HEK293 (cell line): ENCODE measurements around the gene SLC8A1.

Experiments used
- REPIN1 ChIP-seq: fragments of 450-650 bp; formaldehyde crosslinking; IDR thresholded peaks from 2 replicates; pipeline ENCODE4 v1.5.1; 2017; ENCODE audit warnings: missing biosample characterization, missing genetic modification characterization, low read depth
- REST ChIP-seq: fragments of 450-650 bp; formaldehyde crosslinking; IDR thresholded peaks from 2 replicates; pipeline ENCODE4 v1.5.1; 2016; ENCODE audit warnings: missing biosample characterization, missing genetic modification characterization
- ZBTB26 ChIP-seq: fragments of 450-650 bp; formaldehyde crosslinking; optimal IDR thresholded peaks from 2 replicates; pipeline ENCODE3; 2016; ENCODE audit warnings: missing biosample characterization, mild to moderate bottlenecking, missing genetic modification characterization
- ZNF169 ChIP-seq: fragments of 450-650 bp; formaldehyde crosslinking; IDR thresholded peaks from 2 replicates; pipeline ENCODE4 v1.5.1; 2016; ENCODE audit warnings: missing biosample characterization, missing genetic modification characterization
- ZNF274 ChIP-seq, 2 experiments: fragments of 200-500 bp in 1 of 2; fragments of 450-650 bp in 1 of 2; sonication (Bioruptor generic) in 1 of 2; formaldehyde crosslinking in 1 of 2; IDR thresholded peaks; 2 replicates each; pipeline versions ENCODE4 v1.5.1 to v1.6.1; 2014 to 2016; ENCODE audit warnings: borderline replicate concordance in 1 of 2, inconsistent platforms in 1 of 2, low read length in 1 of 2, missing biosample characterization in 1 of 2, missing genetic modification characterization in 1 of 2
- ZNF423 ChIP-seq: fragments of 450-650 bp; formaldehyde crosslinking; IDR thresholded peaks from 2 replicates; pipeline ENCODE4 v1.5.1; 2016; ENCODE audit warnings: missing biosample characterization, missing genetic modification characterization
- ZNF501 ChIP-seq: fragments of 450-650 bp; formaldehyde crosslinking; IDR thresholded peaks from 2 replicates; pipeline ENCODE4 v1.5.1; 2016; ENCODE audit warnings: missing biosample characterization, missing genetic modification characterization
- ZNF555 ChIP-seq: fragments of 450-650 bp; formaldehyde crosslinking; conservative IDR thresholded peaks from 2 replicates; pipeline ENCODE4 v1.5.1; 2017; ENCODE audit warnings: missing biosample characterization, mild to moderate bottlenecking, missing genetic modification characterization, inconsistent platforms
- ZNF792 ChIP-seq: fragments of 450-650 bp; formaldehyde crosslinking; IDR thresholded peaks from 2 replicates; pipeline ENCODE4 v1.5.1; 2016; ENCODE audit warnings: missing biosample characterization, missing genetic modification characterization
- TF ChIP-seq, protein P1 (sequence below): fragments of 450-650 bp; formaldehyde crosslinking; IDR thresholded peaks from 2 replicates; pipeline ENCODE4 v1.5.1; 2016; ENCODE audit warnings: missing biosample characterization, missing genetic modification characterization
- TF ChIP-seq, protein P2 (sequence below): fragments of 450-650 bp; formaldehyde crosslinking; IDR thresholded peaks from 2 replicates; pipeline ENCODE4 v1.5.1; 2016; ENCODE audit warnings: missing biosample characterization, missing genetic modification characterization

DNA sequence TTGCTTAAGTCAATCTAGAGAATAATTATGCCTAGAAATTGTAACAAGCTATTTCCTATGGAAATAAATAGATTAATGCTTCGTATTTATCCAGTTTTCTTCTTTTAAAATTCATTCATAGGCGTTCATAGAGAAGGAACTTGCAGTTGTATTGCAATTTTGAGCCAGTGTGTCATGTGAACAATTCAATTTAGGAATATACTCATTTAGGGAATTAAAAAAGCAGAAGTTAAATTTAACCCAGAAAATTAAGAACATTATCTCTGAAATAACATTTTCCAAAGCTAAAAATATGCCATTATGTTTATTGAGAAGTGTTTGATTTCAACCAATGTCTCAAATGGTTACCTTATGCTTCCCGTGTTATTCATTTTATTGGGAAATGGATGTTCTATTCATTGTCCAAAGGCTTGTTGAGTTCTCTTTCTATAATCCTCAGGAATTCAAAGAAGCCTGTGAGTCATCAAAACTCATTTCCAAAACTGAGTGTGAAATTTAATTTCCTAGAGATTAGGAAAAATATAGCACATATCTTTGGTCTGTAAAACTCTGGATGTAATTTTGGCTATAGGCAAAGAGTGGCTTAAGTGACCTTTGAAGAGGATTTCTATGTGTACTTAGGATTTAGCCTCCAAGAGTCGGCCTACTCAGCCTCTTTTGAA lies 99.7 kb downstream of the SLC8A1 start:
- TF ChIP-seq ZNF274 (IDR thresholded peaks at IDR 0.05; ENCODE audit: low read length) (no peak), ZNF274 (tag by site-specific recombination; IDR thresholded peaks at IDR 0.05; ENCODE audit: borderline replicate concordance) (no peak), REPIN1 (tag by site-specific recombination) (no peak), REST (tag by site-specific recombination) (no peak), ZBTB26 (tag by site-specific recombination) (no peak), ZNF423 (tag by site-specific recombination) (no peak), ZNF169 (no peak), ZNF555 (tag by site-specific recombination) (no peak), ZNF501 (tag by site-specific recombination) (no peak), ZNF792 (tag by site-specific recombination) (no peak)
- TF ChIP-seq, protein P1, sequence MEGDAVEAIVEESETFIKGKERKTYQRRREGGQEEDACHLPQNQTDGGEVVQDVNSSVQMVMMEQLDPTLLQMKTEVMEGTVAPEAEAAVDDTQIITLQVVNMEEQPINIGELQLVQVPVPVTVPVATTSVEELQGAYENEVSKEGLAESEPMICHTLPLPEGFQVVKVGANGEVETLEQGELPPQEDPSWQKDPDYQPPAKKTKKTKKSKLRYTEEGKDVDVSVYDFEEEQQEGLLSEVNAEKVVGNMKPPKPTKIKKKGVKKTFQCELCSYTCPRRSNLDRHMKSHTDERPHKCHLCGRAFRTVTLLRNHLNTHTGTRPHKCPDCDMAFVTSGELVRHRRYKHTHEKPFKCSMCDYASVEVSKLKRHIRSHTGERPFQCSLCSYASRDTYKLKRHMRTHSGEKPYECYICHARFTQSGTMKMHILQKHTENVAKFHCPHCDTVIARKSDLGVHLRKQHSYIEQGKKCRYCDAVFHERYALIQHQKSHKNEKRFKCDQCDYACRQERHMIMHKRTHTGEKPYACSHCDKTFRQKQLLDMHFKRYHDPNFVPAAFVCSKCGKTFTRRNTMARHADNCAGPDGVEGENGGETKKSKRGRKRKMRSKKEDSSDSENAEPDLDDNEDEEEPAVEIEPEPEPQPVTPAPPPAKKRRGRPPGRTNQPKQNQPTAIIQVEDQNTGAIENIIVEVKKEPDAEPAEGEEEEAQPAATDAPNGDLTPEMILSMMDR (tag by site-specific recombination), result no peak
- TF ChIP-seq, protein P2, sequence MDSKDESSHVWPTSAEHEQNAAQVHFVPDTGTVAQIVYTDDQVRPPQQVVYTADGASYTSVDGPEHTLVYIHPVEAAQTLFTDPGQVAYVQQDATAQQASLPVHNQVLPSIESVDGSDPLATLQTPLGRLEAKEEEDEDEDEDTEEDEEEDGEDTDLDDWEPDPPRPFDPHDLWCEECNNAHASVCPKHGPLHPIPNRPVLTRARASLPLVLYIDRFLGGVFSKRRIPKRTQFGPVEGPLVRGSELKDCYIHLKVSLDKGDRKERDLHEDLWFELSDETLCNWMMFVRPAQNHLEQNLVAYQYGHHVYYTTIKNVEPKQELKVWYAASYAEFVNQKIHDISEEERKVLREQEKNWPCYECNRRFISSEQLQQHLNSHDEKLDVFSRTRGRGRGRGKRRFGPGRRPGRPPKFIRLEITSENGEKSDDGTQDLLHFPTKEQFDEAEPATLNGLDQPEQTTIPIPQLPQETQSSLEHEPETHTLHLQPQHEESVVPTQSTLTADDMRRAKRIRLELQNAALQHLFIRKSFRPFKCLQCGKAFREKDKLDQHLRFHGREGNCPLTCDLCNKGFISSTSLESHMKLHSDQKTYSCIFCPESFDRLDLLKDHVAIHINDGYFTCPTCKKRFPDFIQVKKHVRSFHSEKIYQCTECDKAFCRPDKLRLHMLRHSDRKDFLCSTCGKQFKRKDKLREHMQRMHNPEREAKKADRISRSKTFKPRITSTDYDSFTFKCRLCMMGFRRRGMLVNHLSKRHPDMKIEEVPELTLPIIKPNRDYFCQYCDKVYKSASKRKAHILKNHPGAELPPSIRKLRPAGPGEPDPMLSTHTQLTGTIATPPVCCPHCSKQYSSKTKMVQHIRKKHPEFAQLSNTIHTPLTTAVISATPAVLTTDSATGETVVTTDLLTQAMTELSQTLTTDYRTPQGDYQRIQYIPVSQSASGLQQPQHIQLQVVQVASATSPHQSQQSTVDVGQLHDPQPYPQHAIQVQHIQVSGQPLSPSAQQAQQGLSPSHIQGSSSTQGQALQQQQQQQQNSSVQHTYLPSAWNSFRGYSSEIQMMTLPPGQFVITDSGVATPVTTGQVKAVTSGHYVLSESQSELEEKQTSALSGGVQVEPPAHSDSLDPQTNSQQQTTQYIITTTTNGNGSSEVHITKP (tag by site-specific recombination), result no peak
